PC-3 (cell line): Measurements from ENCODE around the gene ZNF716. TPM values are rescaled to one million over a fixed set of nuclear protein-coding genes. Genes with fewer than 3 reads are reported as not detected.

Experiments used
- ATAC-seq: fragments of 200-7000 bp; cut with Tn5 transposase; 2 replicates; pipeline ENCODE4 v1.9.1; 2020; ENCODE audit warnings: mild to moderate bottlenecking, moderate library complexity
- BruUV-seq: library from RNA; stranded (reverse); fragments of 400-500 nt; replicated peaks from 2 replicates; lab custom pipeline; 2021; lab: Mats Ljungman, UMichigan
- CTCF ChIA-PET: fragments of 300-600 bp; sonication (Branson Sonifier 250); formaldehyde crosslinking; loops from one replicate; lab custom pipeline; 2022; ENCODE audit warnings: antibody characterized with exemption; lab: Charles Lee
- POLR2A ChIA-PET: fragments of 300-600 bp; sonication (Branson Sonifier 250); formaldehyde crosslinking; loops from one replicate; lab custom pipeline; 2022; ENCODE audit warnings: antibody characterized with exemption; ENCODE audit not compliant: unreplicated experiment; lab: Charles Lee
- DNase-seq: peaks from one replicate; pipeline ENCODE4 v3.0.0-alpha.2; 2015
- H2AFZ ChIP-seq: fragments of 300-600 bp; sonication (generic); 2 replicates; pipeline ENCODE4 v1.6.0; 2016; ENCODE audit warnings: antibody characterized with exemption, low read length
- H3F3A ChIP-seq: fragments of 300-600 bp; sonication (generic); one replicate; pipeline ENCODE4 v1.6.0; 2017; ENCODE audit warnings: antibody characterized with exemption, low read length, control low read depth, mild to moderate bottlenecking; ENCODE audit not compliant: unreplicated experiment
- H3K27ac ChIP-seq: fragments of 300-600 bp; sonication (generic); 2 replicates; pipeline ENCODE4 v1.5.1; 2016; ENCODE audit warnings: mild to moderate bottlenecking, low read length
- H3K27me3 ChIP-seq: fragments of 300-600 bp; sonication (generic); 2 replicates; pipeline ENCODE4 v1.6.1; 2016; ENCODE audit warnings: low read length, mixed read lengths
- H3K36me3 ChIP-seq: fragments of 300-600 bp; sonication (generic); 2 replicates; pipeline ENCODE4 v1.6.1; 2016; ENCODE audit warnings: low read depth, mixed run types, low read length, mixed read lengths
- H3K4me1 ChIP-seq: fragments of 300-600 bp; sonication (generic); 2 replicates; pipeline ENCODE4 v1.5.1; 2016; ENCODE audit warnings: low read length; ENCODE audit not compliant: insufficient read depth
- H3K4me2 ChIP-seq: fragments of 300-600 bp; sonication (generic); 2 replicates; pipeline ENCODE4 v1.6.0; 2016; ENCODE audit warnings: low read length
- H3K4me3 ChIP-seq: fragments of 300-600 bp; sonication (generic); 2 replicates; pipeline ENCODE4 v1.5.1; 2016; ENCODE audit warnings: mild to moderate bottlenecking, low read length, mixed read lengths
- H3K79me2 ChIP-seq: fragments of 300-600 bp; sonication (generic); 2 replicates; pipeline ENCODE4 v1.6.1; 2017; ENCODE audit warnings: low read length, mixed read lengths
- H3K9ac ChIP-seq: fragments of 300-600 bp; sonication (generic); 2 replicates; pipeline ENCODE4 v1.6.0; 2016; ENCODE audit warnings: mild to moderate bottlenecking, low read length
- H3K9me2 ChIP-seq: fragments of 300-600 bp; sonication (generic); replicated peaks from 2 replicates; pipeline ENCODE4 v1.6.1; 2016; ENCODE audit warnings: mixed run types, low read length, mixed read lengths
- H3K9me3 ChIP-seq: fragments of 300-600 bp; sonication (generic); 2 replicates; pipeline ENCODE4 v1.6.1; 2016; ENCODE audit warnings: low read length, mixed read lengths
- H4K20me1 ChIP-seq: fragments of 300-600 bp; sonication (generic); 2 replicates; pipeline ENCODE4 v1.6.1; 2016; ENCODE audit warnings: low read length, mixed read lengths
- EZH2 ChIP-seq: fragments of 300-600 bp; sonication (generic); IDR thresholded peaks from one replicate; pipeline ENCODE4 v1.6.1; 2017; ENCODE audit warnings: antibody characterized with exemption, mild to moderate bottlenecking, low read length; ENCODE audit not compliant: unreplicated experiment
- EZH2phosphoT487 ChIP-seq: fragments of 300-600 bp; sonication (generic); IDR thresholded peaks from 2 replicates; pipeline ENCODE4 v1.6.1; 2018; ENCODE audit warnings: mild to moderate bottlenecking, antibody characterized with exemption, low read length, borderline replicate concordance
- intact Hi-C: fragments of 100-400 bp; cut with micrococcal nuclease; formaldehyde crosslinking; loops from 2 replicates; pipeline ENCODE4 v1.9.0; 2023
- total RNA-seq: library from RNA; depleted of rRNA; stranded (reverse); fragments of >200 nt; gene quantifications from 2 replicates; pipeline ENCODE4 v1.2.3, GENCODE V29; 2014
- TF ChIP-seq, protein P1 (sequence below): fragments of 300-600 bp; sonication (generic); conservative IDR thresholded peaks from 2 replicates; pipeline ENCODE4 v1.5.1; 2017; ENCODE audit warnings: antibody characterized with exemption, low read depth, mild to moderate bottlenecking, low read length

Gene ZNF716
- total RNA-seq, 1 experiment from 2014 or later, result not detected

- H4K20me1 ChIP-seq, result no peaks in the 10 kb centered on the region
- H3K9me2 ChIP-seq, result no peaks in the 10 kb centered on the region
- ATAC-seq, result no peak
- no peak overlapping the region for H3K27ac ChIP-seq
- H3K9ac ChIP-seq, result no peak overlapping the region
- no peaks in the 10 kb centered on the region for H3K9me3 ChIP-seq
- TF ChIP-seq EZH2, result no peak
- TF ChIP-seq, protein P1, sequence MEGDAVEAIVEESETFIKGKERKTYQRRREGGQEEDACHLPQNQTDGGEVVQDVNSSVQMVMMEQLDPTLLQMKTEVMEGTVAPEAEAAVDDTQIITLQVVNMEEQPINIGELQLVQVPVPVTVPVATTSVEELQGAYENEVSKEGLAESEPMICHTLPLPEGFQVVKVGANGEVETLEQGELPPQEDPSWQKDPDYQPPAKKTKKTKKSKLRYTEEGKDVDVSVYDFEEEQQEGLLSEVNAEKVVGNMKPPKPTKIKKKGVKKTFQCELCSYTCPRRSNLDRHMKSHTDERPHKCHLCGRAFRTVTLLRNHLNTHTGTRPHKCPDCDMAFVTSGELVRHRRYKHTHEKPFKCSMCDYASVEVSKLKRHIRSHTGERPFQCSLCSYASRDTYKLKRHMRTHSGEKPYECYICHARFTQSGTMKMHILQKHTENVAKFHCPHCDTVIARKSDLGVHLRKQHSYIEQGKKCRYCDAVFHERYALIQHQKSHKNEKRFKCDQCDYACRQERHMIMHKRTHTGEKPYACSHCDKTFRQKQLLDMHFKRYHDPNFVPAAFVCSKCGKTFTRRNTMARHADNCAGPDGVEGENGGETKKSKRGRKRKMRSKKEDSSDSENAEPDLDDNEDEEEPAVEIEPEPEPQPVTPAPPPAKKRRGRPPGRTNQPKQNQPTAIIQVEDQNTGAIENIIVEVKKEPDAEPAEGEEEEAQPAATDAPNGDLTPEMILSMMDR, result no peak
- no peak for TF ChIP-seq EZH2phosphoT487
- no peaks in the 10 kb centered on the region for H3K36me3 ChIP-seq
- no peak overlapping the region for H3K4me3 ChIP-seq
- H3K27me3 ChIP-seq, result no peaks in the 10 kb centered on the region
- no peaks in the 10 kb centered on the region for H3K79me2 ChIP-seq
- intact Hi-C loops, result no loop called here
- CTCF ChIA-PET, result no interaction called here
- H3F3A ChIP-seq, result no peaks in the 10 kb centered on the region
- POLR2A ChIA-PET, result no interaction called here
- BruUV-seq, result no TSS peak
- H3K4me2 ChIP-seq, result no peak overlapping the region
- no peak for DNase-seq
- no peak overlapping the region for H2AFZ ChIP-seq
- no peaks in the 10 kb centered on the region for H3K4me1 ChIP-seq
These were observed 24.6 kb upstream of the ZNF716 start for GRCh38 chr7:57425239-57425944.

- Histone ChIP-seq H3F3A (no peaks in the 10 kb centered on the region), H3K9ac (no peak overlapping the region), H3K27me3 (no peaks in the 10 kb centered on the region), H3K4me3 (no peak overlapping the region), H3K4me2 (no peak overlapping the region), H3K36me3 (no peaks in the 10 kb centered on the region), H3K4me1 (no peaks in the 10 kb centered on the region), H3K27ac (no peak overlapping the region), H3K9me3 (no peaks in the 10 kb centered on the region), H3K79me2 (no peaks in the 10 kb centered on the region), H2AFZ (no peak overlapping the region), H4K20me1 (no peaks in the 10 kb centered on the region), H3K9me2 (no peaks in the 10 kb centered on the region)
- ChIA-PET CTCF (no interaction called here), POLR2A (no interaction called here)
- TF ChIP-seq EZH2 (no peak), EZH2phosphoT487 (no peak)
- TF ChIP-seq, protein P1, result peak; percentile 32; the same call in 1 of the 2 replicates
- no TSS peak for BruUV-seq
- intact Hi-C loops, result no loop called here
- DNase-seq, result no peak
- no peak for ATAC-seq
These were observed 23.9 kb upstream of the ZNF716 start for GRCh38 chr7:57425969-57426628.

DNA sequence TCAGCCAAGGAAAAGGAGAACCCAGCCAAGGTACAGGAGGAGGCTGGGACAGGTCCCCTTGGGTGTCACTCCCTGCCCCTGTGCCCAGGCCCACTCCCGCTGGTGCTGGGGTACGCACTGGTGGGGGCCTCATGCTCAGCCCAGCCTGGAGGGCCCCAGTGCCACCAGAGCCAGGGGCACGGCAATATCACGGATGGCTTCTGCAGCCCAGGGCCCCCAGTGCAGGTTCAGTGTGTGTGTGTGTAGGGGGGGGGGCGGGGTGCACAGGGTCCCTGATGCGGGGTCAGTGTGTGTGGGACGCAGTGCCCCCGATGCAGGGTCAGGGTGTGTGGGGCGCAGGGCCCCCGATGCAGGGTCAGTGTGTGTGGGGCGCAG is 23.4 kb upstream of the ZNF716 start:
- no peak for DNase-seq
- Histone ChIP-seq H4K20me1 (no peaks in the 10 kb centered on the region), H3K4me3 (no peak overlapping the region), H3K36me3 (no peaks in the 10 kb centered on the region), H2AFZ (no peak overlapping the region), H3K79me2 (no peaks in the 10 kb centered on the region), H3K4me1 (no peaks in the 10 kb centered on the region), H3K9me3 (peaks cover 1% of the 10 kb centered on the region; the same call in 1 of the 2 replicates), H3K9ac (no peak overlapping the region), H3K9me2 (no peaks in the 10 kb centered on the region), H3K27ac (no peak overlapping the region), H3K4me2 (no peak overlapping the region), H3K27me3 (no peaks in the 10 kb centered on the region), H3F3A (no peaks in the 10 kb centered on the region)
- TF ChIP-seq EZH2 (no peak), EZH2phosphoT487 (no peak)
- TF ChIP-seq, protein P1, result no peak
- ChIA-PET POLR2A (no interaction called here), CTCF (no interaction called here)
- ATAC-seq, result no peak
- intact Hi-C loops, result no loop called here
- no TSS peak for BruUV-seq
